ENCODE measurements around the gene CFL2.
"Not testable (repeated sequence)": the region's sequence is repeated elsewhere in the genome, so short reads cannot be mapped to it uniquely, and the experiment has no call there.

Gene CFL2

DNA sequence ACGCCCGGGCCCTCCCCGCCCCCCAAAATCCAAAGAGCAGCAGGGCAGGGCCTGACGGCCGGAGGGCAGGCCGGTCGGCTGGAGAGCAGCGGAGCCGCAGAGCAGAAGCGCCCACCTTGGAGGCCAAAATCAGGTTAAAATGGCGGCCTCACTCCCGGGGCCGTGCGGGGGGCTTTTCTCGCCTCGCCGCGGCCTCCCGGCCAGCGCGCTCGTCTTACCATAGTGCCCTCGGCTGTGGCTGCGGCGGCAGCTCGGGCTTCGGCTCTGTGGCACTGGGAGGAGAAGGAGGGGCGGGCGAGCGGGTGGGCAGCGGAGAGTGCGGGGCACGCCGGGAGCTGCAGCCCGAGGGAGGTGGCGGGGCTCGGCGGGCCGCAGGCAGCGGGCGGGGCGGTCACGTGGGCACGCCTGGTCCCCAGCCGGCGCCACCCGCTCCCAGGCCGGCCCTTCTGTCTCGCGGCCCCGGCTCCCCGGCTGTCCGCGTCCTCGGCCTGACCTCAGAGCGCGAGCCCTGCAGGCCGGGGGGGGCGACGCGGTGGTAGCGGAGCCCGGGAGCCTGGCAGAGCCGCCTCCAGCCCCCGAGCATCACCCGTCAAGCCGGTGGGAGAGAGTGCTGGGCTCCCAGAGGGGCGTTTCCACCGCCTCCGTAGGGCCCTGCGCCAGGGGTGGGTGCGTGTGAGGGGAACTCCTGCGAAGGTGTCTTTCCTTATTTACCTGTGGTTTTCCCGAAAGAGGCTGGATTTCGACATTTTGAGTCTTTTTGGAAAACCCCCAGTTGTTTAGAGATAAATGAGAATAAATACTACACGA lies at the start of gene CFL2:
CFL2 (minus strand) TSS at position 274 of the 807 bp plus-strand sequence; CDS start at position 221, 53 bp downstream.
- DNase-seq, result peak; percentile 56

DNA sequence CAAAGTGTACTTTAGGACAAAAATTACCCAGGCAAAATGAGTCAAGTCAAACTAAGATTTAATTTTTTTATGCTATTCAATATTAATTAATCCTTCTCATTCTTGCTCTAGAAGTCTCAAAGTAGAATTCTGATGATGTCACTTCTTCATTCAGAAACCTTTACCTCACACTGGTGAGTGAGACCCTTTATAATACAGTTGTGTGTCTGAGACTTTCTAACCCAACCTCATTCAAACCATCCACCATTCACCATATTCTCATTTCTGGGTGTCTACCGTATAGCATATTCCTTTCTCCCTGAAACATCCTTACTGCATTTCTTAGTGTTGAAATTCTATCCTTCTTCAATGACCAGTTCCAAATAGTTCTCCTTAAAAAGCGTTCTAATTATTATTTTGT lies 40.8 kb upstream of the CFL2 start:
- no peak for DNase-seq

DNA sequence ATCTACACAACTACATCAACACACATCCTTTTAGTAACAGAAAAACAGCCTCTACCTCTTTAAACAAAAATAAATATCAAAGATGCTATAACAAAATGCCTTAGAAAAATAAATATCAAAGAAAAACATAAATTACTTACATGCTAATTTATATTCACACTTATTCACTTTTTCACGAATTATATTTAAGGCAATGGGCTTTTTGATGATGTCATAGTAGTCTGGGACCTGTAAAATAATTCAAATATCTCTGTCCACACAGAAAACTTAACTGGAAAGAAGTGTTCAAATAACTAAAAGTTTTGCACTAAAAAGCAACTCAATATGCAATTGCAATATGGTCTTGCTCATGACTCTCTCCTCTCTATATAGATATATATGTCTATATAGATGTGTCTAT lies 40.3 kb upstream of the CFL2 start:
- no peak for DNase-seq

DNA sequence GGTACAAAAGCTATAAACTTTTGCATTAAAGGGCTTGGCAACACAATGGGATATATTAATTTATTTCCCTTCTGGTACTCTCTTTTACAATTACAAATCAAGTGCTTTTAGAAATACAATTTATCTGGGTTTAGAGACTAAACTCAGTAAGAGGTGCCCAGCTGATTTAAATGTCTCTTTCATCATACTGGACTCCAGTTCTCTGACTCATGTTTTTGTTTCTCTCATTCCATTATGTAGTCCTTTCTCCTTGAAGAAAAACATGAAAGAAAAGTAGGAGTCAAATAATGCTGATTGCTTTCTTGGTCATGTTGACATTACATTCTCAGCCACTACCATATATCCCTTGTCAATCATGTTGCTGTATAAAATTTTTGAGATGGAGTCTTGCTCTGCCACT lies 36.3 kb upstream of the CFL2 start:
- DNase-seq, result no peak

DNA sequence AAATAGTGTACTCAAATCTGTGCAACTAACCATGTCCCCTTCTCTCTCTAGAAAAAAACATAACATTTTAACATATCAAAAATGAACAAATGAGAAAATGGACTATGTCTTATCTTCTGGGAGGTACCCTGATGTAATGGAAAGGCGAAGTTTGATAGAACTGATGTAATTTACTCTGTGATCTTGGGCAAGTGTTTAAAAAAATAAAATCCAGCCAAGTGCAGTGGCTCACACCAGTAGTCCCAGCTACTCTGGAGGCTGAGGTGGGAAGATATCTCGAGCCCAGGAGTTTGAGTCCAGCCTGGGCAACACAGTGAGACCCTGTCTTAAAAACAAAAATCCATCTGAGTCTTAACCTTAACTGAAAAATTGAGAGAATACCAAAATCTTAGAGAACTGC lies 35.8 kb upstream of the CFL2 start:
- no peak for DNase-seq

DNA sequence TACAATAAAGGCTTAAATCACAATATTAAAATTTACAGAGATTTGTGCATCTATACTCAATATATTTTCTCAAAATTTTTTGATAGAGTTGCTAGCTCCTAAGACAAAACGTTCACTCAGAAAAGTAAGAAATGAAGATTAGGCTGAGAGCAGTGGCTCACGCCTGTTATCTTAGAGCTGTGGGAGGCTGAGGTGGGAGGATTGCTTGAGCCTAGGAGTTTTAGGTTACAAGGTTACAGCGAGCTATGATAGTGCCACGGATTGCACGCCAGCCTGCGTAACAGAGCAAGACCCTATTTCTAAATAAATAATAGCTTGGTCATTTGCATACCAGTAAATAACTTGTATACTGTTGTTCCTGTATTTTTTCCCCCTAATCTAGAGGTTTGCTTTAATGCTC lies 35.0 kb upstream of the CFL2 start:
- no peak for DNase-seq

DNA sequence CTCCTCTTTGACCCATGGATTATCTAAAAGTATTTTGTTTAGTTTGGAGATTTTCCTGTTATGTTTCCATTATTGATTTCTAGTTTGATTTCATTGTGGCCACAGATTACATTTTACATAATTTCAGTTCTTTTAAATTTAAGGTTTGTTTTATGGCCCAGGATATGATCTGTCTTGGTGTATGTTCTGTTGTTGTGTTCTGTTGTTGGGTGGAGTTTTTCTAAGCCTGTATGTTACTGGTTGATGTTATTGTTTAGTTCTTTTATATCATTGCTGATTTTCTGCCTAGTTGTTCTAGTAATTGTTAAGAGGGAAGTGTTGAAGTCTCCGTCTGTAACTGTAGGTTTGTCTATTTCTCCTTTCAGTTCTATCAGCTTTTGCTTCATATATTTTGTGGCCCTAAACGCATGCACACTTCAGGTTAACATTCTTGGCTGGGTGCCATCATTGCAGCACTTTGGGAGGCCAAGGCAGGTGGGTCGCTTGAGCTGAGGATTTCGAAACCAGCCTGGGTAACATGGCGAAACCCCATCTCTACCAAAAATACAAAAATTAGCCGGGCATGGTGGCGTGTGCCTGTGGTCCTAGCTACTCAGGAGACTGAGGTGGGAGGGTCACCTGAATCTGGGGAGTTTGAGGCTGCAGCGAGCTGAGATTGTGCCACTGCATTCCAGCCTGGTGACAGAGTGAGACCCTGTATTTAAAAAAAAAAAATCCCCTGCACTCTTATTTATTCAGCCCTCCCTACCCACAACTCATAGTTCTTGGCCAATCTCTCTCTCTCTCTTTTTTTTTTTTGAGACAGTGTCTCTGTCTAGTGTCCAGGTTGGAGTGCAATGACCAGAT lies 28.1 kb upstream of the CFL2 start:
- no peak for DNase-seq

DNA sequence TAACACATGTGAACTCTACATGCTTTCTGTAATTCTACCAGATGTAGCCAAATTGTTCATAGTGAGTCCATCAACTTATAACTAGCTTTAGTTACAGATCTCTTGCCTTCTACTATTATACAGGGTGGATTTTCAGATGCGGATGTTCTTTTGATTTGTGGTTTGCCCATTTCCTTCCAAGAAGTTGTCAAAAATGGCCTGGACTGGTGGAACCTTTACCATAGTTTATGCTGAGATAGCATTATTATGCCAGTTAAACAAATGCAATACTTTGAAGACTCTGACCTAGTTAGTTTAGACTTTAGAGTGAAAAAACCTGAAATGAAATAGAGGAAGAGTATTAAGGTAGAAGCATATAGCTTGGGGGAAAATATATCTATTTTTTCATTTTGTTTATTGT lies 27.4 kb upstream of the CFL2 start:
- no peak for DNase-seq

DNA sequence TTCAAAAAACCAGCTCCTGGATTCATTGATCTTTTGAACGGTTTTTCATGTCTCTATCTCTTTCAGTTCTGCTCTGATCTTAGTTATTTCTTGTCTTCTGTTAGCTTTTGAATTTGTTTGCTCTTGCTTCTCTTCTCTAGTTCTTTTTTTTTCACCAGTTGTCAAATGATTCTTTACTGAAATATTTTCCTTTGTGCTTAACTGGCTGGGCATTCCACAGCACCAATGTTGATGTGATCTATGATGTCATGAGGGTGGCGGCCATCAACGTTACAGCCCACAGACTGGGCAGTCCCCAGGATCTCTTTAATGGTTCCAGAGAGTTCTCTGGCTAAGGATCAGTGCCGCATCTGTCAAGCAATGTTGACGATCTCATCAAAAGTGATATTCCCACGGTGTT lies 25.7 kb upstream of the CFL2 start:
- DNase-seq, result not testable (repeated sequence)

DNA sequence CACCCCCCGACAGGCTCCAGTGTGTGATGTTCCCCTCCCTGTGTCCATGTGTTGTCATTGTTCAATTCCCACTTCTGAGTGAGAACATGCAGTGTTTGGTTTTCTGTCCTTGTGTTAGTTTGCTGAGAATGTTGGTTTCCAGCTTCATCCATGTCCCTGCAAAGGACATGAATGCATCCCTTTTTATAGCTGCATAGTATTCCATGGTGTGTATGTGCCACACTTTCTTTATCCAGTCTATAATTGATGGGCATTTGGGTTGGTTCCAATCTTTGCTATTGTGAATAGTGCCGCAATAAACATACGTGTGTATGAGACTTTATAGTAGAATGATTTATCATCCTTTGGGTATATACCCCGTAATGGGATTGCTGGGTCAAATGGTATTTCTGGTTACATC lies 22.7 kb upstream of the CFL2 start:
- not testable (repeated sequence) for DNase-seq

DNA sequence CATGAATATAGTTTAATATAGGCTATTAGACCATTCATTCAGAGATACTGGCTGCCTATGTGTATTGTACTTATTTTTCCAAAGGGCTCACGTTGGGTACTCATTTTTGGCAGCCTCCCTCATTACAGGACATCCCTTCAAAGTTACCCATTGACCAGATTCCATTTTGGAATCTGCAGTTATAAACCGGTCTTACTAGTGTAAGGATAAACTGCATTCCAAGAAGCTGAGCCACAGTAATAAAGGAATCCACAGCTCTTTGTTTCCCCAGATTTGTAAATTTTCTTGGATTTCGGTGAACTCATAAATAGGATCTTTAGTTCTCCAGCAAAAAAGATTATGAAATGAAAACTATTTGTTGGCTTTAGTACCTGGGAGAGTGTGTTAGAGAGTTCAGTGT lies 18.9 kb upstream of the CFL2 start:
- no peak for DNase-seq

DNA sequence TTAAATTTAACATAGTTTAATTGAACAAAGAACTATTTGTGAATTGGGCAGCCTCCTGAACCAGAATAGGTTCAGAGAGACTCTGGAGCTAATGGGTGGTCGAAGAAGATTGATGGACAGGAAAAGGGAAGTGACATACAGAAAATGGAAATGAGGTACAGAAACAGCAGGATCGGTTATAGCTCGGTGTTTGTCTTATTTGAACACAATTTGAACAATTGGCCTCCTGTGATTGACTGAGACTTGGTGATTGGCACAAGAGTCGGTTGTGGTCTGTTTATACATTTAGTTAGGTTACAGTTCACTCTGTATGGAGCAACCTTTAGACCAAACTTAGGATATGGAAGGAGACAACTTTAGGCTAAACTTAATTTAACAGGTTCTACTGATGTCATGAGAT lies 18.4 kb upstream of the CFL2 start:
- no peak for DNase-seq

DNA sequence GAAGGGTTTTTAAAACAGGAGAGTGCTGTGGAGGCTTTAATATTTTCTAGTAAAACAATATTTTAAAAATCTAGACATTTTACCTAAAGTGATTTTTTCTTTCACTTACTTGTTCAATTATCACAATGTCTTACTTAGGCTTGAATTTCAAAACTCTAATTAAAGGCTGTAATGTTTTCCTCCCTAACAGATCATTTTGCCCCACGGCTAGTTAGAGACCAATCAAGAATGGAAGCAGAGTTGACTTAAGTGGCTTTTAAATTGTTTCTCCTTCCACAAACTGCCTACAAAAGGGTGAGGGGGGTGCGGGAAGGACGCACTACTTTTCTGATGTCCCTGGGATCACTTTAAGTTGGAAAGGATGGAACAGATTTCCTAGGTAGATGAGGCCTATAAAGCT lies 9.5 kb upstream of the CFL2 start:
- DNase-seq, result no peak

DNA sequence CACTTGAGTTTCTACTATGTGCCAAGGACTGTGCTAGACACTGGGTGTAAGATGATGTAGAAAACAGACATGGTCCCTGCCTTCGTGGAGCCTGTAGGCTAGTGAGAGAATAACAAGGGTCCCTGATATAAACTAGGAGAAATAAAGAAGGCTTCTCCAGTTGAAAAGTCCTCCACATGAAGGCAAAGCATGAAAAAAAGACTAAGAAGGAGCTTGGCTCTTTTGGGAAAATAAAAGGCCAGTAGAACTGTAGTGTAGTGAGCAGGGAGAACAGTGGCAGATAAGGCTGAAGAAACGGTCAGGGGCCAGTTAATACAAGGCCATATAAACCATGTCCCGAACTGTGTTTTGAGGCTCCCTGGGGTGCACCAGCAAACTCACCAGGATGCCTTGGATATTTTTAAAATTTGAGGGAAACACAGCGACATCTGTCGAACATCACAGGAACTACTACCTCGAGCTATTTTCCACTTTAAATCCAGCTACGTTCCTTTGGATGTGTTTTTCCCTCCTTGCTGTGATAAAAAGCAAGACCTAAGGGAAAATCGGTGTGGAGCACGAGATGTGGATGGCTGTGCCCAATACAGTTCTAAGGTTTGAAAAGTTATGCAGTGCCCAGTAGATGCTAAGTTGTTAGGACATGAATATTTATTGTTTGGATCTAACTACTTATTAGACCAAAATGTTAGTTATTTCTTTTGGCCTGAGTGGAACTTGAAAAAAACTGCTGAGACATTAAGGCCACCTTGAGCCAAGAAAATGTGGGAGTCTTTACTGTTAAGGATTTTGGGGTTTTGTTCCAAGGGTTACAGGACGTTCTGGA lies 8.5 kb upstream of the CFL2 start:
- peak; percentile 20 for DNase-seq

DNA sequence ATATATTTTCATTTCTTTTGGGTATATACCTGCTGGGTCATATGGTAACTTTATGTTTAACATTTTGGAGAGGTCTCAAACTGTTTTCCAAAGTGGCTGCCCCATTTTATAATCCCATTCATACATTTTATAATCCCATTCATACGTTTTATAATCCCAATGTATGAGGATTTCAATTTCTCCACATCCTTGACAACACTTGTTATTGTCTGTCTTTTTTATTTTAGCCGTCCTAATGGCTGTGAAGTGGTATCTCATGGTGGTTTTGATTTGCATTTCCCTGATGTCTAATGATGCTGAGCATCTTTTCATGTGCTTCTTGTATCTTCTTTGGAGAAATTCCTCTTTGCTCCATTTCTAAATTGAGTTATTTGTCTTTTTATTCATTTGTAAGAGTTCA lies 6.7 kb upstream of the CFL2 start:
- DNase-seq, result no peak

DNA sequence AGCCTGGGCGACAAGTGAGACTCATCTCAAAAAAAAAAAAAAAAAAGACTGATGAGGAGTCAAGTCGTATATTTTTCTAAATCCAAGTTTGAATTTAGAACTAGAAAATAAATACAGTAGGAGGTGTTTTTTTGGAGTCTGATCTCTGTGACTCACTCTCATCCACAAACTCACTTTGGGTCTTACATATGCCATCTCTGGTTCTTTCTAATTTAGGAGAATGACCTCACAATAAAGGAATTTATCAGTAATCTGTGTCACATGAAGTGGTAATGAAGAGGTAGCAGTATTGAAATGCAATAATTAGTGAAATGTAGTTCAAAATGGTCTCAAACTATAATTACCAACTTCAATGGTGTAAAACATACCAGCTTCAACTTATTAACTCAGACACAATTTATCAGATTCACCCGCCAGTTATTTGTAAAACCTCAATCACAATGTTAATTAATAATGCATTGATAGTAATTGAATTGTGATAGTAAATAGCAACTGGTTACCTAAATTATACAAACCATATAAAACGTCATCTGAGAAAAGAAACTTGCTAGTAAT lies 4.4 kb upstream of the CFL2 start:
- DNase-seq, result no peak

DNA sequence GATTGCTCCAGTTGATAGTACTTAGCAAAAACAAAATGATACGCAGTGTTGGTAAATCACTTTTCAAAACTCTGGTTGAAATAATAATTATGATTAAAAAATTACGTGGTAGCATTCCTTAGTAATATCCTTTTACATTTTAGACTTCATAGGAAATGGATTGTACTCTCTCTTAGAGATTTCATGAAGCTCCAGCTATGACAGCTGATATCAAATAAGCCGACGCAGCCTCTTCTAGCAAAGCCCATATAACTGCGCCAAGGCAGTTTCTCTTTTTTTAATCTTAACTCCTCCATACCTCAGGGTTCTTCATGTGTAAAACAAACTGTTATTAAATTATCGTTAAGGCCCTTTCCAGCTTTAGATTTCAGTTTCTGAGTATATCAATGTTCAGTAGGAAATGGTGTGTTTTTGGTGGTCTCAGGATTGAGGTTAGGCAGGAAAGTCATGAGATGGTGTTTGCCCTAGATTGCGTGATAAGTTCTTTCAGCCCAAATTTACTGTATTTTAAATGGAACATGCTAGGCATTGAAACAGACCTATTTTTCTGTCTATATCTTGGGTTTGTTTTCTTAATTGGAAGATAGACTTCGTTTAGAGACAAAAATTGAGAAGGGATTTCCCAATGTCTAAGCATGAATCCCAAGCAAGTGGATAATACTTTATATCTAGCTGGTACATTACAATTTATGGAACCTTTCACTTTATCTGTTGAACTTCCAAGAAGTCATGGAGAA lies 902 bp upstream of the CFL2 start:
- no peak for DNase-seq

DNA sequence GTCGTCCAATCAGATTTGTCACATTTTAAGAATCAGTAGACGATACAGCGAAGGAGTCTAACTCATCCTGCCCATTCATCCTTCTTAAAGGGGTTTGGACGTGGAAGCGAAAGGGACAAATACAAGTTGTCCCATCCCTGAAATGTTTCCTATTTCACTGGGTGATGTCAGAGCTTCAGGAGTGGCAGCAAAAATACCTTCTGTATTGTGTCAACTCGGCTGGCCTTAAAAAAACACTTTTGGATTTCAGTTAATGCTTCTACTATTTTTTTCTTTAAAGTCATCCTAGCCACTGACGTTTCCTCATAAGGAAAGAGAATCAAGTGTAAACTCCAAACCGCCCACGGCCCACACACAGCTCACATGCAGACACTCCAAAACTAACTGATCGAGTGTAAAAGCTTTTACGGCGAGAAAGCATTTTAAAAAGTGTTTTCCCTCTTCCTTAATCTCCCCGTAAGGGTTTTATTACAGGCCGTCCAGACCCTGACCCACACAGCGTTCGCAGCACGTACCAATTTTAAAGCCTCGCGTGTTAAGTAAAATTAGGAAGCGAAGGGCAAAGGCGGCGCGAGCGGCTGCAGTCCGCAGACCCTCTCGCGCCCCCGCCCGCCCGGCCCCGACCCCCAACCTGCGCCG lies 593 bp downstream of the CFL2 start:
- peak; percentile 22 for DNase-seq

DNA sequence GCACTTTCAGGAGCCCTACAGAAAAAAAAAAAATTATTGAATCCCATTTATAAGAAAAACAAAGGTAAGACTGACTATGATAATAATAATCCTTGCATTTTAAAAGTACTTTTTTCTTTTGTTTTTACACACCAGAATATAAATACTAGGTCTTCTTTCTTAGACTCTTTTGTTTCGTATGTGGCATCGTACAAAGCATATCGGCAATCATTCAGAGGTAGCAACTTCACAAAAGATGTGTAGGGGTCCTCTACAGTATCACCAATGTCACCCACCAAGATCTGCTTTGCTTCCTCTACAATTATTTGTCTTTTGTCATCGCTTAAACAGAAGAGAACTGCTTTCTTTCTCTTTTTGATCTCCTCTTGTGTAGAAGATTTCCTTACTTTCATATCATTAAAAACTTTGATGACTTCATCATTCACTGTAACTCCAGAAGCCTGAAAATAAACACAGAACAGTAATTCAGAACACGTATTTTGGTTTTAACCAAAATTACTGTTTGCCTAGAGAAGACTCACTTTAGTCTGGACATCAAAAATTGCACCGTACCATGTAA lies 1.2 kb downstream of the CFL2 start:
- DNase-seq, result no peak

DNA sequence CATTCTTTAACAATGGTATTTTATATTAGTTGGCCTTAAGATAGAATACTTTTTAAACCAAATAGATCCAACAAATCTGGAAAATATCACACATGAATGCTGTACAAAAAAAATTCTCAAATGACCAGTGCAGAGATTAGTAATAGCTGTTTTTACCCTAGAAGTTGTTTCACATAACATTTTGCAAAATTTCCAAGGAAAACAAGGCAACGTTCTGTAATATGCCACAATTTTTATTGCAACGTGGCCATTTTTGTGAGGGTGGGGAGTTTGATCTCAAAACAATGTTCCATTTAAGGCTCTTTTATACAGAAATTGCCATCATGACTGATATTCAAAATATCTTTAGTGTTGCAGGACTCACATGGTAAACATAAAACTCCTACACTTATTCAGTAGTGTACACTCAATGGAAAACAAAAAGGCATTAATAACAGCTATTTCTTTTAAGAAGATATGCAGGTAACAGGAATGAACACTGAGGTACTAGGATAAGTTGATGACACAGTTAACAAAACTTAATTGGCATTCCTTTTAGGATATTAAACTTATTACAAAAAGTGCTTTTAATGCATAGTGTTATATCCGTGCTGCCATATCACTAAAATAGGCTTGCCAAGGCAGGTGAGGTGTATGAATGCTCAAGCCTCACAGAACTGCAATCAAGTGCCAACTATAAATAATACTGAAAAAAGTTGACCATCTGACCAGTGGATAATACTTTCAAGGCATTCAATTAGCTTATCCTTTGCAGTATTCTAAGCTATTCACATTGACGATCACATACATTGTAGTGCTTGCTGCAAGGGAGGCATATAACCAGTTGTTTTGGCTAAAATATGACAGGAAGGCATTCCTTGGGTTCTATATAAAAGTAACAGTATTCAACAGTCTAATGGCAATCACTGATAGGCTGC lies 2.3 kb downstream of the CFL2 start:
- no peak for DNase-seq

Data from NCI-H748 treated with DMSO at 0.1 percent for 48 hours (cell line).